RWPE2 (cell line): ENCODE data around the gene KIF6.

Experiments
- ATAC-seq: fragments of 200-7000 bp; cut with Tn5 transposase; 3 replicates; pipeline ENCODE4 v1.9.1; 2021; ENCODE audit warnings: low read depth
- DNase-seq: peaks from one replicate; pipeline ENCODE4 v3.0.0-alpha.2; 2020; ENCODE audit warnings: low spot score
- H3K27ac ChIP-seq: fragments of 450-650 bp; 2 replicates; pipeline ENCODE4 v1.5.1; 2017; ENCODE audit warnings: mild to moderate bottlenecking; ENCODE audit not compliant: poor library complexity, severe bottlenecking
- H3K27me3 ChIP-seq: fragments of 250-450 bp; sonication (Bioruptor Pico); 2 replicates; pipeline ENCODE4 v1.5.1; 2021; ENCODE audit warnings: mild to moderate bottlenecking, moderate library complexity; ENCODE audit not compliant: insufficient read depth, poor library complexity, severe bottlenecking
- H3K36me3 ChIP-seq: fragments of 250-450 bp; sonication (Bioruptor Pico); 2 replicates; pipeline ENCODE4 v1.5.1; 2020; ENCODE audit warnings: low read depth, mild to moderate bottlenecking, moderate library complexity
- H3K4me1 ChIP-seq: fragments of 250-450 bp; sonication (Bioruptor Pico); 2 replicates; pipeline ENCODE4 v1.5.1; 2021; ENCODE audit warnings: mild to moderate bottlenecking, moderate library complexity; ENCODE audit not compliant: insufficient read depth, poor library complexity, severe bottlenecking
- H3K4me3 ChIP-seq: fragments of 250-450 bp; sonication (Bioruptor Pico); 2 replicates; pipeline ENCODE4 v1.5.1; 2021; ENCODE audit warnings: mild to moderate bottlenecking, moderate library complexity; ENCODE audit not compliant: severe bottlenecking
- H3K9me3 ChIP-seq: fragments of 250-450 bp; sonication (Bioruptor Pico); 2 replicates; pipeline ENCODE4 v1.5.1; 2021; ENCODE audit warnings: mild to moderate bottlenecking, moderate library complexity; ENCODE audit not compliant: severe bottlenecking
- TF ChIP-seq, protein P1 (sequence below): fragments of 450-650 bp; IDR thresholded peaks from one replicate; pipeline ENCODE4 v1.5.1; 2017; ENCODE audit warnings: mild to moderate bottlenecking, moderate library complexity; ENCODE audit not compliant: poor library complexity, severe bottlenecking

The KIF6 gene

GRCh38 chr6:39330476-39330875 lies 394.7 kb downstream of the KIF6 start:
- no peak overlapping the region for H3K4me3 ChIP-seq
- ATAC-seq = no peak
- TF ChIP-seq, protein P1, sequence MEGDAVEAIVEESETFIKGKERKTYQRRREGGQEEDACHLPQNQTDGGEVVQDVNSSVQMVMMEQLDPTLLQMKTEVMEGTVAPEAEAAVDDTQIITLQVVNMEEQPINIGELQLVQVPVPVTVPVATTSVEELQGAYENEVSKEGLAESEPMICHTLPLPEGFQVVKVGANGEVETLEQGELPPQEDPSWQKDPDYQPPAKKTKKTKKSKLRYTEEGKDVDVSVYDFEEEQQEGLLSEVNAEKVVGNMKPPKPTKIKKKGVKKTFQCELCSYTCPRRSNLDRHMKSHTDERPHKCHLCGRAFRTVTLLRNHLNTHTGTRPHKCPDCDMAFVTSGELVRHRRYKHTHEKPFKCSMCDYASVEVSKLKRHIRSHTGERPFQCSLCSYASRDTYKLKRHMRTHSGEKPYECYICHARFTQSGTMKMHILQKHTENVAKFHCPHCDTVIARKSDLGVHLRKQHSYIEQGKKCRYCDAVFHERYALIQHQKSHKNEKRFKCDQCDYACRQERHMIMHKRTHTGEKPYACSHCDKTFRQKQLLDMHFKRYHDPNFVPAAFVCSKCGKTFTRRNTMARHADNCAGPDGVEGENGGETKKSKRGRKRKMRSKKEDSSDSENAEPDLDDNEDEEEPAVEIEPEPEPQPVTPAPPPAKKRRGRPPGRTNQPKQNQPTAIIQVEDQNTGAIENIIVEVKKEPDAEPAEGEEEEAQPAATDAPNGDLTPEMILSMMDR = no peak
- no peak overlapping the region for H3K27ac ChIP-seq
- no peaks in the 10 kb centered on the region for H3K9me3 ChIP-seq
- H3K27me3 ChIP-seq = no peaks in the 10 kb centered on the region
- no peaks in the 10 kb centered on the region for H3K36me3 ChIP-seq
- DNase-seq = no peak
- H3K4me1 ChIP-seq = no peaks in the 10 kb centered on the region

GRCh38 chr6:39330057-39330456 lies 395.2 kb downstream of the KIF6 start:
- Histone ChIP-seq H3K4me1 (no peaks in the 10 kb centered on the region), H3K27me3 (no peaks in the 10 kb centered on the region), H3K9me3 (no peaks in the 10 kb centered on the region), H3K36me3 (no peaks in the 10 kb centered on the region), H3K27ac (no peak overlapping the region), H3K4me3 (no peak overlapping the region)
- DNase-seq = no peak
- ATAC-seq = no peak
- TF ChIP-seq, protein P1 = no peak

GRCh38 chr6:39328066-39328465 lies 397.1 kb downstream of the KIF6 start:
- H3K36me3 ChIP-seq = no peaks in the 10 kb centered on the region
- no peaks in the 10 kb centered on the region for H3K27me3 ChIP-seq
- no peak overlapping the region for H3K27ac ChIP-seq
- TF ChIP-seq, protein P1 = no peak
- ATAC-seq (no peak), DNase-seq (no peak)
- H3K9me3 ChIP-seq = no peaks in the 10 kb centered on the region
- H3K4me3 ChIP-seq = no peak overlapping the region
- H3K4me1 ChIP-seq = no peaks in the 10 kb centered on the region

GRCh38 chr6:39327507-39327906 lies 397.7 kb downstream of the KIF6 start:
- Histone ChIP-seq H3K4me3 (no peak overlapping the region), H3K4me1 (no peaks in the 10 kb centered on the region), H3K27ac (no peak overlapping the region), H3K36me3 (no peaks in the 10 kb centered on the region), H3K9me3 (no peaks in the 10 kb centered on the region), H3K27me3 (no peaks in the 10 kb centered on the region)
- ATAC-seq = no peak
- TF ChIP-seq, protein P1 = no peak
- DNase-seq = no peak

GRCh38 chr6:39322306-39322850 lies 402.8 kb downstream of the KIF6 start, which contains the start of gene KCNK16:
KCNK16 (minus strand) TSS chr6:39322702; CDS start chr6:39322540, 162 bp downstream.
- TF ChIP-seq, protein P1 = no peak
- Histone ChIP-seq H3K9me3 (no peaks in the 10 kb centered on the region), H3K27ac (no peak within 1 kb of the TSS), H3K4me1 (no peaks in the 10 kb centered on the region), H3K27me3 (no peaks in the 10 kb centered on the region), H3K4me3 (no peak within 1 kb of the TSS), H3K36me3 (no peaks in the 10 kb centered on the region)
- ATAC-seq (no peak), DNase-seq (no peak)
